HepG2 (cell line): ENCODE measurements around the gene TXNDC16. TPM values are rescaled to one million over a fixed set of nuclear protein-coding genes. Genes with fewer than 3 reads are reported as not detected.

Source experiments
- ATAC-seq: fragments of 200-7000 bp; cut with Tn5 transposase; 3 replicates; pipeline ENCODE4 v1.9.1; 2020; ENCODE audit warnings: mild to moderate bottlenecking, moderate library complexity
- BruUV-seq: library from RNA; stranded (reverse); fragments of 400-500 nt; replicated peaks from 2 replicates; lab custom pipeline; 2021; lab: Mats Ljungman, UMichigan
- CTCF ChIA-PET: fragments of 300-600 bp; formaldehyde crosslinking; extraction: SDS; loops from one replicate; lab custom pipeline; 2021; ENCODE audit warnings: low total read pairs, inconsistent platforms, low intra/inter-chr PET ratio; lab: Yijun Ruan, JAX
- POLR2A ChIA-PET: fragments of 350-600 bp; sonication (Branson Sonifier 250); formaldehyde crosslinking; loops from one replicate; lab custom pipeline; 2020; ENCODE audit warnings: antibody characterized with exemption, inconsistent platforms; lab: Yijun Ruan, JAX
- DNase-seq: peaks from one replicate; pipeline ENCODE4 v3.0.0-alpha.2; 2015; ENCODE audit warnings: low spot score
- FAIRE-seq: peaks from 3 replicates; lab custom pipeline; 2011; peaks lifted over from hg19 to GRCh38; lab: Jason Lieb, UNC
- H2AFZ ChIP-seq: one replicate; pipeline ENCODE4 v1.6.1; 2011; ENCODE audit warnings: low read length, inconsistent platforms
- H3K27ac ChIP-seq: fragments of 300-600 bp; 3 replicates; pipeline ENCODE4 v1.8.0; 2011; ENCODE audit warnings: mixed run types, mild to moderate bottlenecking, mixed read lengths, low read length, inconsistent platforms; ENCODE audit not compliant: insufficient read depth; ENCODE audit errors: extremely low read length
- H3K27me3 ChIP-seq, 2 experiments: fragments of 200-600 bp in 1 of 2; 2 replicates in 1 of 2; 3 replicates in 1 of 2; pipeline versions ENCODE4 v1.6.0 to v1.8.0; 2011; ENCODE audit warnings: low read length in 2 of 2, mild to moderate bottlenecking in 2 of 2, moderate library complexity in 2 of 2, inconsistent platforms in 1 of 2; ENCODE audit not compliant: insufficient read depth in 2 of 2, control insufficient read depth in 1 of 2
- H3K36me3 ChIP-seq, 2 experiments: fragments of 200-600 bp in 1 of 2; replicated peaks in 1 of 2; 2 replicates in 1 of 2; 3 replicates in 1 of 2; pipeline versions ENCODE4 v1.5.1 to v1.8.0; 2011; ENCODE audit warnings: low read length in 2 of 2, inconsistent platforms in 1 of 2; ENCODE audit not compliant: insufficient read depth in 2 of 2, control insufficient read depth in 1 of 2
- H3K4me1 ChIP-seq: 2 replicates; pipeline ENCODE4 v1.5.1; 2012; ENCODE audit warnings: low read length, inconsistent platforms; ENCODE audit not compliant: insufficient read depth
- H3K4me2 ChIP-seq: 2 replicates; pipeline ENCODE4 v1.6.0; 2011; ENCODE audit warnings: low read depth, low read length, inconsistent platforms
- H3K4me3 ChIP-seq, 3 experiments: fragments of 200-600 bp in 1 of 3; sonication (generic), shearing (Covaris generic) in 1 of 3; replicated peaks in 1 of 3; 2 replicates each; pipeline ENCODE4 v1.5.1; 2011 to 2016; ENCODE audit warnings: low read length in 3 of 3, inconsistent platforms in 2 of 3, low read depth in 2 of 3, mild to moderate bottlenecking in 2 of 3, control low read depth in 1 of 3, mixed read lengths in 1 of 3; ENCODE audit not compliant: insufficient read depth in 1 of 3
- H3K79me2 ChIP-seq: one replicate; pipeline ENCODE4 v1.6.1; 2011; ENCODE audit warnings: low read length, inconsistent platforms; ENCODE audit not compliant: insufficient read depth
- H3K9ac ChIP-seq: 2 replicates; pipeline ENCODE4 v1.6.0; 2011; ENCODE audit warnings: mild to moderate bottlenecking, low read depth, low read length, inconsistent platforms; ENCODE audit not compliant: insufficient read depth
- H3K9me3 ChIP-seq: 2 replicates; pipeline ENCODE4 v1.5.1; 2012; ENCODE audit warnings: mild to moderate bottlenecking, low read length
- H4K20me1 ChIP-seq: 2 replicates; pipeline ENCODE4 v1.6.0; 2011; ENCODE audit warnings: inconsistent platforms, mild to moderate bottlenecking, low read length, moderate library complexity; ENCODE audit not compliant: insufficient read depth
- KLF12 ChIP-seq: sonication (generic); formaldehyde crosslinking; IDR thresholded peaks from 2 replicates; pipeline ENCODE4 v1.4.0; 2020; ENCODE audit warnings: missing genetic modification reagents, borderline replicate concordance
- SMC3 ChIP-seq: IDR thresholded peaks from 2 replicates; pipeline ENCODE4 v1.6.1; 2011; ENCODE audit warnings: low read length, improper control_type of control experiment
- SRSF9 ChIP-seq: fragments of 200-400 bp; formaldehyde crosslinking; IDR thresholded peaks from 2 replicates; pipeline ENCODE4 v1.6.1; 2018; ENCODE audit warnings: borderline replicate concordance, mild to moderate bottlenecking, low read depth, low read length; ENCODE audit not compliant: insufficient read depth, poor library complexity, severe bottlenecking
- TBX3 ChIP-seq: fragments of 450-650 bp; IDR thresholded peaks from 2 replicates; pipeline ENCODE4 v1.6.1; 2017; ENCODE audit warnings: antibody characterized with exemption, mild to moderate bottlenecking, inconsistent platforms, borderline replicate concordance
- TSC22D2 ChIP-seq: sonication (generic); formaldehyde crosslinking; IDR thresholded peaks from 2 replicates; pipeline ENCODE4 v1.5.1; 2020; ENCODE audit warnings: missing genetic modification reagents, mild to moderate bottlenecking, borderline replicate concordance
- ZFP37 ChIP-seq: sonication (generic); formaldehyde crosslinking; IDR thresholded peaks from 2 replicates; pipeline ENCODE4 v1.4.0; 2020; ENCODE audit warnings: missing genetic modification reagents, borderline replicate concordance
- ZKSCAN5 ChIP-seq: sonication (generic); formaldehyde crosslinking; IDR thresholded peaks from 2 replicates; pipeline ENCODE4 v1.5.1; 2020; ENCODE audit warnings: mild to moderate bottlenecking, missing genetic modification reagents
- ZNF33A ChIP-seq: sonication (generic); formaldehyde crosslinking; IDR thresholded peaks from 2 replicates; pipeline ENCODE4 v1.5.1; 2020; ENCODE audit warnings: missing genetic modification reagents, mild to moderate bottlenecking, moderate library complexity, borderline replicate concordance
- WGBS: methylation state at CpG from one replicate; pipeline ENCODE4 v1.1.6; 2017; ENCODE audit warnings: low lambda C conversion rate; 5-methylcytosine and 5-hydroxymethylcytosine counted together
- in situ Hi-C: cut with HindIII; loops from 2 replicates; pipeline ENCODE4 v1.10.0; 2017; ENCODE audit warnings: low pct_unique_long_range_greater_than_20kb; ENCODE audit not compliant: extremely low pct_ligation_motif_present
- intact Hi-C: fragments of 100-400 bp; cut with micrococcal nuclease; formaldehyde crosslinking; loops from one replicate; pipeline ENCODE4 v1.10.0; 2022; ENCODE audit not compliant: unreplicated experiment
- polyA plus RNA-seq, 8 experiments: library from polyadenylated mRNA; depleted of rRNA in 3 of 8; stranded (reverse) in 7 of 8; unstranded in 1 of 8; fragments of >200 nt; fragmentation: Illumina TruSeq in 4 of 8; extraction: Trizol in 4 of 8; gene quantifications; 2 replicates each; pipeline versions ENCODE4 v1.2.1 to v1.2.3, GENCODE V29; 2011 to 2016; ENCODE audit warnings: low read depth in 4 of 8, missing spikeins in 1 of 8, mixed read lengths in 1 of 8; ENCODE audit not compliant: insufficient read depth in 1 of 8
- total RNA-seq, 5 experiments: library from RNA; depleted of rRNA; stranded (reverse); fragments of >200 nt; fragmentation: Illumina TruSeq; extraction: Trizol; gene quantifications; 2 replicates each; pipeline ENCODE4 v1.2.3, GENCODE V29; 2016; ENCODE audit warnings: low read depth in 1 of 5
- TF ChIP-seq, protein P1 (sequence below), 2 experiments: fragments of 450-650 bp in 1 of 2; sonication (generic) in 1 of 2; formaldehyde crosslinking in 1 of 2; IDR thresholded peaks; 2 replicates each; pipeline versions ENCODE4 v1.6.1 to v1.8.0; 2016 to 2022; ENCODE audit warnings: antibody characterized with exemption in 1 of 2, mild to moderate bottlenecking in 1 of 2, missing genetic modification reagents in 1 of 2

TXNDC16 gene
- total and polyA plus RNA-seq, 2 of the 13 experiments (the other 11 are each of a cell fraction or from before 2014, with no cell fraction given) = 4.6 to 6.2 TPM

DNA sequence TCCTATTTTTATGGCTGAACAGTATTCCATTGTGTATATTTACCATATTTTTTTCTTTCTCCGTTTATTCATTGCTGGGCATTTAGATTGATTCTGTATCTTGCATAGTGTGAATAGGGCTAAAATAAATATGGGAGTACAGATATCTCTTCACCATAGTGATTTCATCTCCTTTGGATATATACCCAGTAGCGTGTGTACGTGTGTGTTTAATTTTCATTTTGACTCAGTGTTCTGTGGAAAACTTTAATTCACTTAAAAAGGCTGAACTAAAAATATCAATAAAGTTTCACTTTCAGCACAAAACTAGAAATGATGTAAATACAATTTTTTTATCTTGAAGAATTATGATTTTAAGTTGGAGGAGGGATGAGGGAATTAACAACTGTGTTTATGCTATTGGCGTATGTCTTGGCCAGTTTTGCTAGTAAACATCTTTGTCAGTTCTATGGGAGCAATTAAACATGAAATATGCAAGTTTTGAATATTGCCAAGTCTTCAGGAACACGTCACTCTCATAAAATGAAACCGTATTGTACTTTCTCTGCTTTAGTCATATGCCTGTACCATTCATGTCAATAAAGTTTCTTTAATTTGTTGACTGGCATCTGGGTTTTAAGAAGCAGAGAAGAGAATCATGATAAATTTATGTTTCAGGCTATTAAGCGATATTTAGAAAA, 138.4 kb downstream of the TXNDC16 start:
- DNase-seq (no peak), ATAC-seq (no peak), FAIRE-seq (no peak)
- H3K4me2 ChIP-seq = no peak overlapping the region
- POLR2A ChIA-PET = no interaction called here
- CTCF ChIA-PET = no interaction called here
- in situ Hi-C loops = no loop called here
- WGBS = 59% methylated on average over 7 of the region's 7 CpGs
- H2AFZ ChIP-seq = no peak overlapping the region
- H3K27ac ChIP-seq = no peak overlapping the region
- H3K9ac ChIP-seq = no peak overlapping the region
- no peaks in the 10 kb centered on the region for H3K4me1 ChIP-seq
- H3K4me3 ChIP-seq = no peak overlapping the region
- no peaks in the 10 kb centered on the region for H3K27me3 ChIP-seq
- BruUV-seq = no TSS peak
- H3K79me2 ChIP-seq = no peaks in the 10 kb centered on the region
- no peaks in the 10 kb centered on the region for H3K36me3 ChIP-seq
- intact Hi-C loops = no loop called here
- H3K9me3 ChIP-seq = no peaks in the 10 kb centered on the region
- H4K20me1 ChIP-seq = no peaks in the 10 kb centered on the region
- no peak for TF ChIP-seq TBX3
- no peak for TF ChIP-seq ZKSCAN5 (CRISPR knock-in tag)
- TF ChIP-seq TSC22D2 = no peak
- TF ChIP-seq SRSF9 = no peak
- no peak for TF ChIP-seq KLF12 (CRISPR knock-in tag)
- no peak for TF ChIP-seq SMC3
- no peak for TF ChIP-seq ZFP37
- TF ChIP-seq ZNF33A (CRISPR knock-in tag) = no peak
- TF ChIP-seq, protein P1, sequence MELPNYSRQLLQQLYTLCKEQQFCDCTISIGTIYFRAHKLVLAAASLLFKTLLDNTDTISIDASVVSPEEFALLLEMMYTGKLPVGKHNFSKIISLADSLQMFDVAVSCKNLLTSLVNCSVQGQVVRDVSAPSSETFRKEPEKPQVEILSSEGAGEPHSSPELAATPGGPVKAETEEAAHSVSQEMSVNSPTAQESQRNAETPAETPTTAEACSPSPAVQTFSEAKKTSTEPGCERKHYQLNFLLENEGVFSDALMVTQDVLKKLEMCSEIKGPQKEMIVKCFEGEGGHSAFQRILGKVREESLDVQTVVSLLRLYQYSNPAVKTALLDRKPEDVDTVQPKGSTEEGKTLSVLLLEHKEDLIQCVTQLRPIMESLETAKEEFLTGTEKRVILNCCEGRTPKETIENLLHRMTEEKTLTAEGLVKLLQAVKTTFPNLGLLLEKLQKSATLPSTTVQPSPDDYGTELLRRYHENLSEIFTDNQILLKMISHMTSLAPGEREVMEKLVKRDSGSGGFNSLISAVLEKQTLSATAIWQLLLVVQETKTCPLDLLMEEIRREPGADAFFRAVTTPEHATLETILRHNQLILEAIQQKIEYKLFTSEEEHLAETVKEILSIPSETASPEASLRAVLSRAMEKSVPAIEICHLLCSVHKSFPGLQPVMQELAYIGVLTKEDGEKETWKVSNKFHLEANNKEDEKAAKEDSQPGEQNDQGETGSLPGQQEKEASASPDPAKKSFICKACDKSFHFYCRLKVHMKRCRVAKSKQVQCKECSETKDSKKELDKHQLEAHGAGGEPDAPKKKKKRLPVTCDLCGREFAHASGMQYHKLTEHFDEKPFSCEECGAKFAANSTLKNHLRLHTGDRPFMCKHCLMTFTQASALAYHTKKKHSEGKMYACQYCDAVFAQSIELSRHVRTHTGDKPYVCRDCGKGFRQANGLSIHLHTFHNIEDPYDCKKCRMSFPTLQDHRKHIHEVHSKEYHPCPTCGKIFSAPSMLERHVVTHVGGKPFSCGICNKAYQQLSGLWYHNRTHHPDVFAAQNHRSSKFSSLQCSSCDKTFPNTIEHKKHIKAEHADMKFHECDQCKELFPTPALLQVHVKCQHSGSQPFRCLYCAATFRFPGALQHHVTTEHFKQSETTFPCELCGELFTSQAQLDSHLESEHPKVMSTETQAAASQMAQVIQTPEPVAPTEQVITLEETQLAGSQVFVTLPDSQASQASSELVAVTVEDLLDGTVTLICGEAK (IDR thresholded peaks at IDR 0.05) = no peak
- TF ChIP-seq, protein P1 (CRISPR knock-in tag; IDR thresholded peaks at IDR 0.05) = no peak
